ENCODE measurements around the gene RNF115. TPM values are rescaled to one million over a fixed set of nuclear protein-coding genes. Genes with fewer than 3 reads are reported as not detected.

The RNF115 gene
- total and polyA plus RNA-seq, 2 of the 4 experiments (the other 2 are of a cell fraction): 13.5 to 22.9 TPM

- no peaks in the 10 kb centered on the region for H3K9me3 ChIP-seq (ENCODE audit: control insufficient read depth, insufficient read depth, low read length)
- no peak overlapping the region for H3K9ac ChIP-seq (ENCODE audit: low read depth, low read length)
- ATAC-seq (ENCODE audit: low read depth): no peak
- H2AK5ac ChIP-seq (ENCODE audit: low read depth, low read length): no peak overlapping the region
- BruUV-seq (replicated peaks): no TSS peak
- H3K14ac ChIP-seq (replicated peaks; ENCODE audit: low read depth, low read length): no peak overlapping the region
- no peak overlapping the region for H2BK120ac ChIP-seq (ENCODE audit: low read depth, low read length)
- no peak overlapping the region for H2BK20ac ChIP-seq (ENCODE audit: low read depth, low read length)
- H2BK5ac ChIP-seq (ENCODE audit: low read depth, low read length, poor library complexity, severe bottlenecking): no peak overlapping the region
- no peak overlapping the region for H2AFZ ChIP-seq (replicated peaks; ENCODE audit: low read length, poor library complexity)
- no peak overlapping the region for H4K8ac ChIP-seq (ENCODE audit: low read depth in 2 of 2, low read length in 2 of 2)
- intact Hi-C loops (cut with micrococcal nuclease): no loop called here
- H4K5ac ChIP-seq (ENCODE audit: low read depth, low read length): no peak overlapping the region
- H3K4me3 ChIP-seq (ENCODE audit: insufficient read depth, low read depth, low read length): no peak overlapping the region
- H3K36me3 ChIP-seq (ENCODE audit: control insufficient read depth, insufficient read depth, low read length): no peaks in the 10 kb centered on the region
- no peak overlapping the region for H3K18ac ChIP-seq (ENCODE audit: low read depth, low read length)
- POLR2A ChIA-PET (ENCODE audit: unreplicated experiment): no interaction called here
- H3K4me1 ChIP-seq (ENCODE audit: control insufficient read depth, insufficient read depth, low read length): peaks cover 5% of the 10 kb centered on the region
- no peak for DNase-seq
- H4K91ac ChIP-seq (ENCODE audit: insufficient read depth, low read depth, low read length): no peak overlapping the region
- no peak overlapping the region for H3K23ac ChIP-seq (ENCODE audit: low read depth, low read length)
- H3K27me3 ChIP-seq (ENCODE audit: control insufficient read depth, insufficient read depth, low read length): no peaks in the 10 kb centered on the region
- WGBS, 2 experiments (ENCODE audit: extremely low coverage in 2 of 2, insufficient read length in 1 of 2): no CpG with 5 or more reads among the region's 2 CpGs
- no peaks in the 10 kb centered on the region for H3K79me1 ChIP-seq (ENCODE audit: low read depth in 1 of 2, low read length in 2 of 2)
- H3K4me2 ChIP-seq (ENCODE audit: low read depth, low read length): no peak overlapping the region
- H4K20me1 ChIP-seq (ENCODE audit: insufficient read depth, low read length): no peaks in the 10 kb centered on the region
- CTCF ChIA-PET: no interaction called here
- H3K4ac ChIP-seq (ENCODE audit: low read depth, low read length): no peak overlapping the region
- 0 out of 2 replicates have a peak, but pooled peaks cover under 1% of the 10 kb centered on the region for H3K9me1 ChIP-seq (ENCODE audit: insufficient read depth, low read length)
- TF ChIP-seq BHLHE40 (IDR thresholded peaks at IDR 0.05; ENCODE audit: low read depth, low read length) (no peak), SMC3 (IDR thresholded peaks at IDR 0.05; ENCODE audit: low read depth, low read length) (no peak), USF2 (IDR thresholded peaks at IDR 0.05; ENCODE audit: low read depth, low read length) (no peak), RFX5 (IDR thresholded peaks at IDR 0.05; ENCODE audit: low read depth, low read length) (no peak), CTCF (conservative IDR thresholded peaks at IDR 0.05; ENCODE audit: low read depth, low read length) (no peak), FOS (IDR thresholded peaks at IDR 0.05; ENCODE audit: low read depth, low read length) (no peak), MXI1 (IDR thresholded peaks at IDR 0.05; ENCODE audit: borderline replicate concordance, low read depth, low read length) (no peak), RCOR1 (IDR thresholded peaks at IDR 0.05; ENCODE audit: insufficient replicate concordance, low read length) (no peak), CHD1 (IDR thresholded peaks at IDR 0.05; ENCODE audit: low read depth, low read length) (no peak)
- in situ Hi-C loops (cut with MboI; ENCODE audit: low sequenced_read_pairs): no loop called here
- H2BK15ac ChIP-seq (ENCODE audit: low read depth, low read length): no peak overlapping the region
- dilution Hi-C loops (cut with HindIII; ENCODE audit: low sequenced_read_pairs, unreplicated experiment): no loop called here
- no peak overlapping the region for H3K27ac ChIP-seq (ENCODE audit: insufficient read depth, low read length)
- H2AK9ac ChIP-seq (replicated peaks; ENCODE audit: low read depth, low read length, poor library complexity): no peak overlapping the region
- H3K56ac ChIP-seq (ENCODE audit: extremely low read depth, insufficient read depth, low read length): no peak overlapping the region
Observed at GRCh38 chr1:145702052-145702451, 121.8 kb downstream of the RNF115 start.

Data from IMR-90 (cell line).